OCI-LY1 (cell line): ENCODE measurements around the gene DCUN1D4.

ENCODE experiments used
- H2AFZ ChIP-seq: fragments of 200-600 bp; sonication (generic), shearing (Covaris generic); 2 replicates; pipeline ENCODE4 v1.6.0; 2014; ENCODE audit warnings: antibody characterized with exemption, mild to moderate bottlenecking, low read length
- H3F3A ChIP-seq: fragments of 200-600 bp; sonication (generic), shearing (Covaris generic); 2 replicates; pipeline ENCODE4 v1.6.0; 2014; ENCODE audit warnings: mild to moderate bottlenecking, antibody characterized with exemption, low read length, moderate library complexity; ENCODE audit not compliant: insufficient read depth
- H3K27ac ChIP-seq: fragments of 200-600 bp; sonication (generic); 2 replicates; pipeline ENCODE4 v1.5.1; 2014; ENCODE audit warnings: low read length, mixed run types, mild to moderate bottlenecking, low read depth; ENCODE audit not compliant: poor library complexity, severe bottlenecking
- H3K27me3 ChIP-seq: fragments of 200-600 bp; sonication (generic); 2 replicates; pipeline ENCODE4 v1.6.0; 2014; ENCODE audit warnings: antibody characterized with exemption, mild to moderate bottlenecking, low read length, moderate library complexity; ENCODE audit not compliant: insufficient read depth
- H3K36me3 ChIP-seq: fragments of 200-600 bp; sonication (generic); 2 replicates; pipeline ENCODE4 v1.6.1; 2014; ENCODE audit warnings: mild to moderate bottlenecking, antibody characterized with exemption, low read length, moderate library complexity, mixed read lengths; ENCODE audit not compliant: insufficient read depth
- H3K4me1 ChIP-seq: fragments of 200-600 bp; sonication (generic); 2 replicates; pipeline ENCODE4 v1.5.1; 2014; ENCODE audit warnings: mild to moderate bottlenecking, low read length, moderate library complexity; ENCODE audit not compliant: insufficient read depth, severe bottlenecking
- H3K4me2 ChIP-seq: fragments of 200-600 bp; sonication (generic), shearing (Covaris generic); 2 replicates; pipeline ENCODE4 v1.6.1; 2014; ENCODE audit warnings: low read length
- H3K4me3 ChIP-seq: fragments of 200-600 bp; sonication (generic); 2 replicates; pipeline ENCODE4 v1.5.1; 2014; ENCODE audit warnings: low read length, low read depth, mild to moderate bottlenecking, mixed read lengths; ENCODE audit not compliant: poor library complexity, severe bottlenecking
- H3K79me2 ChIP-seq: fragments of 200-600 bp; shearing (Covaris generic); 2 replicates; pipeline ENCODE4 v1.6.1; 2016; ENCODE audit warnings: mixed run types, low read length, mixed read lengths; ENCODE audit not compliant: insufficient read depth
- H3K9ac ChIP-seq: fragments of 200-600 bp; sonication (generic), shearing (Covaris generic); 2 replicates; pipeline ENCODE4 v1.6.1; 2014; ENCODE audit warnings: mild to moderate bottlenecking, low read length, mixed read lengths
- H3K9me2 ChIP-seq: fragments of 200-600 bp; sonication (generic), shearing (Covaris generic); 2 replicates; pipeline ENCODE4 v1.6.1; 2014; ENCODE audit warnings: low read depth, mild to moderate bottlenecking, low read length, mixed read lengths
- H3K9me3 ChIP-seq: fragments of 200-600 bp; shearing (Covaris generic); 2 replicates; pipeline ENCODE4 v1.6.1; 2014; ENCODE audit warnings: low read length, mixed read lengths
- H4K20me1 ChIP-seq: fragments of 200-600 bp; sonication (generic), shearing (Covaris generic); 2 replicates; pipeline ENCODE4 v1.6.0; 2016; ENCODE audit warnings: mild to moderate bottlenecking, low read length; ENCODE audit not compliant: insufficient read depth
- EZH2 ChIP-seq: fragments of 200-600 bp; sonication (generic), shearing (Covaris generic); IDR thresholded peaks from 2 replicates; pipeline ENCODE4 v1.8.0; 2017; ENCODE audit warnings: borderline replicate concordance, mixed run types, mild to moderate bottlenecking, antibody characterized with exemption, low read length, moderate library complexity, mixed read lengths
- TF ChIP-seq, protein P1 (sequence below): fragments of 200-600 bp; sonication (generic), shearing (Covaris generic); IDR thresholded peaks from 2 replicates; pipeline ENCODE4 v1.5.1; 2017; ENCODE audit warnings: mild to moderate bottlenecking, antibody characterized with exemption, low read length, moderate library complexity, mixed read lengths

Gene DCUN1D4

DNA sequence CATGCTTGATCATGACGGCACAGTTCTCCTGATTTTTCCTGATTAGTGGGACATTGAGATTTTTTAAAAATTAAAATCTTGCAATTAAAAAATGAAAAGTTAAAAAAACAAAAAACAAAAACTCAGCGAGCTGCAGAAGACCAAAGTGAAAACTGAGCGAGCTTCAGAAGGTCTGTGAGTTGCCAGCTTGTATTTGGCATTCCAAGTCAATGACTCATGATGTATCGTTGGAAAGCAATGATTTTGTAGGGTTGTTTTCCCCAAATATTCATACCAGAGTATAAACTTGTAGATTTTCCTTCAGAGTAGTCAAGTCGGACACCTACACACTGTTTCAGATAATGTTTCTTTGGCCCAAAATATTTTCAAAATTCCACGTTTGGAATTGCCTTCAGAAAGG is 100.3 kb downstream of the DCUN1D4 start:
- Histone ChIP-seq H3K4me3 (no peak overlapping the region), H3K27ac (no peak overlapping the region), H3K36me3 (no peaks in the 10 kb centered on the region), H3K79me2 (no peaks in the 10 kb centered on the region), H3K9ac (no peak overlapping the region), H3F3A (no peaks in the 10 kb centered on the region), H3K4me2 (no peak overlapping the region), H3K9me2 (no peaks in the 10 kb centered on the region), H2AFZ (no peak overlapping the region), H3K27me3 (no peaks in the 10 kb centered on the region), H3K9me3 (no peaks in the 10 kb centered on the region), H3K4me1 (no peaks in the 10 kb centered on the region), H4K20me1 (no peaks in the 10 kb centered on the region)
- TF ChIP-seq, protein P1, sequence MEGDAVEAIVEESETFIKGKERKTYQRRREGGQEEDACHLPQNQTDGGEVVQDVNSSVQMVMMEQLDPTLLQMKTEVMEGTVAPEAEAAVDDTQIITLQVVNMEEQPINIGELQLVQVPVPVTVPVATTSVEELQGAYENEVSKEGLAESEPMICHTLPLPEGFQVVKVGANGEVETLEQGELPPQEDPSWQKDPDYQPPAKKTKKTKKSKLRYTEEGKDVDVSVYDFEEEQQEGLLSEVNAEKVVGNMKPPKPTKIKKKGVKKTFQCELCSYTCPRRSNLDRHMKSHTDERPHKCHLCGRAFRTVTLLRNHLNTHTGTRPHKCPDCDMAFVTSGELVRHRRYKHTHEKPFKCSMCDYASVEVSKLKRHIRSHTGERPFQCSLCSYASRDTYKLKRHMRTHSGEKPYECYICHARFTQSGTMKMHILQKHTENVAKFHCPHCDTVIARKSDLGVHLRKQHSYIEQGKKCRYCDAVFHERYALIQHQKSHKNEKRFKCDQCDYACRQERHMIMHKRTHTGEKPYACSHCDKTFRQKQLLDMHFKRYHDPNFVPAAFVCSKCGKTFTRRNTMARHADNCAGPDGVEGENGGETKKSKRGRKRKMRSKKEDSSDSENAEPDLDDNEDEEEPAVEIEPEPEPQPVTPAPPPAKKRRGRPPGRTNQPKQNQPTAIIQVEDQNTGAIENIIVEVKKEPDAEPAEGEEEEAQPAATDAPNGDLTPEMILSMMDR: no peak

DNA sequence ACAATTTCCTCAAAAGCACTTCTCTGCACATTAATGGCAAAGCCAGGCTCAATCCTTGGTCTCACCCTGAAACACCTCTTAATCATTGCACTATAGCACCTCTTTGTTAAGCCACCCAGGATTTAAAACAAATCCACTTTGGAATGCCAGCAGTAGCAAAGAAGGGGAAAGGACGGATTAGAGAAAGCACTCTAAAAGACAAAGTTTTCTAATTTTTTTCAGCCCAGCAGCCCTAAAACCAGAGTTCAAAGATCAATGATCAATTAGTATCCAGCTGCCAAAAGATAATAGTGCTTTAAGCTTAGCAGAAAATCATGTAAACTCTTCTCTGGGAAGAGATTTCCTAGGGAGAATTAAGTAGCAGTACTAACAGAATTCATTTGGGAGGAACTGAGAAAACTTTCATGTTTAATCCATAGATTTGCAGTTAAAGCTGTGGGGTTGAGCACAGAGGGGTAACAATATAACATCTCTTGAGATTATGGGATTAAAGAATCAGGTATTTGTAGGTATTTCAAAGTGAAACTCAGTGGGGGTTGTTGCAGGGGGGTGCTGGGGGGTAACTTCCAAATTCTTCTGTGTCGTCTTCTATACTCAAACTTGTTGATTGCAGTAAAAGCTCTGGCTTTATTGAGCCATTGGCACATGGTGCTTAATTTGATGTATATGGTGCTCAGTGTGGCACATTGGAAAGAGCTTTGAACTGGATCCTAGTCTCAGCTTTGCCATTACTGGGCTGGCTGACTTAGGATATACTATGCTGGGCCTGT is 115.4 kb downstream of the DCUN1D4 start:
- Histone ChIP-seq H3K9me3 (no peaks in the 10 kb centered on the region), H2AFZ (no peak overlapping the region), H4K20me1 (no peaks in the 10 kb centered on the region), H3K9ac (no peak overlapping the region), H3K36me3 (no peaks in the 10 kb centered on the region), H3F3A (no peaks in the 10 kb centered on the region), H3K27ac (no peak overlapping the region), H3K79me2 (no peaks in the 10 kb centered on the region), H3K27me3 (no peaks in the 10 kb centered on the region), H3K4me3 (no peak overlapping the region), H3K9me2 (no peaks in the 10 kb centered on the region), H3K4me1 (no peaks in the 10 kb centered on the region), H3K4me2 (no peak overlapping the region)
- TF ChIP-seq EZH2: no peak
- TF ChIP-seq, protein P1: no peak

DNA sequence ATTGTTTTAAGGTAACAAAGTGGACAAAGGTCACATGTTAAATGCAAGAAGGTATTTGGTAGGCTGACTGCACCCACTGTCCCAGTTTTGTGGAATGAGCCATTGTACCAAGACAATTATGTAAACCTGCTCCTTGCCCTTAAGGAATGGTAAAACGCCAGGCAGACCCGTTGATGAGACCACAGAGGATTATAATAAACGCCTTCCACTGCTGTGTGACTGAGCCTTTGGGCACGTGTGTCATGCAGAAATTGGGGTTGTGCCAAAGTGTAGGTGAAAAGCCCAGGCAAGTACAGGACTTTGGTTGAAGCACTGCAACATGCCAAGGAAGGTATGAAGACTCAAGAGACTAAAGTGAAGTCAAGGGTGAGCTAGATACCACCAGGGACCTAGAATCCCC is 117.5 kb downstream of the DCUN1D4 start:
- Histone ChIP-seq H3F3A (no peaks in the 10 kb centered on the region), H3K79me2 (no peaks in the 10 kb centered on the region), H3K4me2 (no peak overlapping the region), H3K9ac (no peak overlapping the region), H2AFZ (no peak overlapping the region), H3K36me3 (no peaks in the 10 kb centered on the region), H3K9me3 (no peaks in the 10 kb centered on the region), H3K9me2 (no peaks in the 10 kb centered on the region), H3K4me3 (no peak overlapping the region), H3K27ac (no peak overlapping the region), H4K20me1 (no peaks in the 10 kb centered on the region), H3K4me1 (no peaks in the 10 kb centered on the region), H3K27me3 (no peaks in the 10 kb centered on the region)
- no peak for TF ChIP-seq EZH2
- TF ChIP-seq, protein P1: no peak
